Measurements from ENCODE around the gene SPRING1. TPM values are rescaled to one million over a fixed set of nuclear protein-coding genes. Genes with fewer than 3 reads are reported as not detected.
"Not testable (repeated sequence)": the region's sequence is repeated elsewhere in the genome, so short reads cannot be mapped to it uniquely, and the experiment has no call there.

The SPRING1 gene
- polyA plus RNA-seq, 2 of the 4 experiments (the other 2 are of a cell fraction): 11.2 to 17.4 TPM

DNA sequence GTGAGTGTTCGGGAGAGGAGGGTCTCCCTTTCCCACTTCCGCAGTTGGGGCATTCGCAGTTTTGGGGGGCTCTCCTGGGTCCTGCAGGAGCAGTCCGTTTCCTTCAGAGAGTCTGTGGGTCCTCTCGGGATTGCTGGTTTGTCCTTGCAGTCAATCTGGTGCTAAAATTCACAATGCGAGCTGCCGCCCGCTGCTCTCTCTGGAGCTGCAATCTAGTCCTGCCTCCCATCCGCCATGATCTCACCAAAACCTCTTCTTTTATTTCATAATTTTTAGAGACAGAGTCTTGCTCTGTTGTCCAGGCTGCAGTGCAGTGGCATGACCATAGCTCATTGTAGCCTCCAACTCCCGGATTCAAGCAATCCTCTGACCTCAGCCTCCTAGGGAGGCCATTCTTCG is 22.8 kb upstream of the SPRING1 start (continued):
- no peak for TF ChIP-seq HDAC2 (IDR thresholded peaks at IDR 0.05)
- no peak for TF ChIP-seq POLR2A (IDR thresholded peaks at IDR 0.05; ENCODE audit: low read length)
- TF ChIP-seq KDM5A (IDR thresholded peaks at IDR 0.05): no peak

DNA sequence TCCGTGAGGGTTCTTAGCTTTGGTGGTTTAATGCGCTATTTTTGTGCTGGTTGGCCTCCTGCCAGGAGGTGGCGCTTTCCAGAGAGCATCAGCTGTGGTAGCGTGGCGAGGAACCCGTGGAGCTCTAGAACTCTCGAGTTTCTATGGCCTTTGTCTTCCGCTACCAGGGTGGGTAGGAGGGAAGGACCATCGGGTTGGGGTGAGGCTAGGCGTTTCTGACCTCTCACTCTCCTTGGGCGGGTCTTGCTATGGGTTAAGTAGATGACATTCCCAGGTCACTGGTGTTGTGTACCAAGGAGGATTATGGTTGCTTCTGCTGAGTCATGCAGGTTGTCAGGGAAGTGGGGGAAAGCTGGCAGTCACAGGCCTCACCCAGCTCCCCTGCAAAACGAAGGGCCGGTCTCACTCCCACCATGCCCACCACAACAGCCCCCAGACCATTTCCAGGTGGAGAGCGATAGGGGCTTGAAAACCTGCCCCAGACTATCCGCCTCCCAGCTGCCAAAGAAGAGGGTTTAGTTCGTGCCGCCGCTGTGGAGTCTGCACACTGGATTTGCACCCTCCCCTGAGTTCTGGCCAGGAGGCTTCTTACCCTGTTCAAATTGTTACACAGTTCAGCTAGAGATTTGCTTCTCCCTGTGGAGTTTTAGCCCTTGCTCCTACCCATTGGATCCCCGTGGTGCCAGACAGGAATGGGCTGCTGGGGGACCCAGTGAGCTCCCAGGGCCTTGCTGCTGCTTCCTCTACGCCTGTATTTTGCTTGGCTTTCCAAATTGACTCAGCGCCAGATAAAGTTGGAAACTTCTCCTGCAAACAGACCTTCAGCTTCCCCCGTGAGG is 22.1 kb upstream of the SPRING1 start:
- FAIRE-seq: no peak
- H3K9me3 ChIP-seq: no peaks in the 10 kb centered on the region
- peaks cover 6% of the 10 kb centered on the region for H3K4me1 ChIP-seq
- peak overlapping the region in 1 of 2 experiments; percentile 55; a peak in 2 of 6 replicates for H3K27ac ChIP-seq
- no peak overlapping the region for H3K4me2 ChIP-seq
- ChIA-PET POLR2A (no interaction called here), CTCF (interaction anchor here (0.6 to 2.6 kb wide), 5 partner anchors 24 to 149 kb away, joined by 3 to 7 read pairs (median 3); no protein-coding TSS in a partner anchor)
- ATAC-seq: peak in 1 of 2 experiments; percentile 27; a peak in 2 of 6 replicates
- peak in 1 of 2 experiments; percentile 32 for DNase-seq (ENCODE audit: low read depth in 1 of 2, low spot score in 1 of 2)
- WGBS (ENCODE audit: missing lambda C conversion rate): 91% methylated on average over 22 of the region's 22 CpGs
- H3K4me3 ChIP-seq: no peak overlapping the region
- TF ChIP-seq MAFK (IDR thresholded peaks at IDR 0.05; ENCODE audit: partially characterized antibody) (peak; percentile 57), NPAS2 (CRISPR knock-in tag; IDR thresholded peaks at IDR 0.05; ENCODE audit: borderline replicate concordance) (no peak)

DNA sequence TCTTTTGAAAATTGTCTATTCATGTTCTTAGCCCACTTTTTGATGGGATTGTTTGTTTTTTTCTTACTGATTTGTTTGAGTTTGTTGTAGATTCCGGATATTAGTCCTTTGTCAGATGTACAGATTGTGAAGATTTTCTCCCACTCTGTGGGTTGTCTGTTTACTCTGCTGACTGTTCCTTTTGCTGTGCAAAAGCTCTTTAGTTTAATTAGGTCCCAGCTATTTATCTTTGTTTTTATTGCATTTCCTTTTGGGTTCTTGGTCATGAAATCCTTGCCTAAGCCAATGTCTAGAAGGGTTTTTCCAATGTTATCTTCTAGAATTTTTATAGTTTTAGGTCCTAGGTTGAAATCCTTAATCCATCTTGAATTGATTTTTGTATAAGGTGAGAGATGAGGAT is 16.9 kb upstream of the SPRING1 start:
- CTCF ChIA-PET; FAIRE-seq; H3K4me2 ChIP-seq; H3K4me3 ChIP-seq; H3K27ac ChIP-seq; POLR2A ChIA-PET; ATAC-seq; H3K9me3 ChIP-seq; H3K4me1 ChIP-seq; DNase-seq (ENCODE audit: low read depth in 1 of 2, low spot score in 1 of 2): not testable (repeated sequence)
- WGBS (ENCODE audit: missing lambda C conversion rate): 95% methylated on average over 1 of the region's 1 CpG

DNA sequence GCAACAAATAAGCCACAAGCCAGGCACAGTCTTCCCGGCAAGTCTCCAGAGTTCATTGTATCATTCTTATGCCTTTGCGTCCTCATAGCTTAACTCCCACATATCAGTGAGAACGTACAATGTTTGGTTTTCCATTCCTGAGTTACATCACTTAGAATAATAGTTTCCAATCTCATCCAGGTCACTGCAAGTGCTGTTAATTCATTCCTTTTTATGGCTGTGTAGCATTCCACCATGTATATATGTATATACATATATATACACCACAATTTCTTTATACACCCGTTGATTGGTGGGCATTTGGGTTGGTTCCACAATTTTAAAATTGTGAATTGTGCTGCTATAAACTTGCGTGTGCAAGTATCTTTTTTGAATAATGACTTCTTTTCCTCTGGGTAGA is 16.2 kb upstream of the SPRING1 start:
- CTCF ChIA-PET; H3K9me3 ChIP-seq; H3K27ac ChIP-seq; H3K4me3 ChIP-seq; DNase-seq (ENCODE audit: low read depth in 1 of 2, low spot score in 1 of 2); H3K4me2 ChIP-seq; FAIRE-seq; POLR2A ChIA-PET; ATAC-seq; H3K4me1 ChIP-seq: not testable (repeated sequence)
- 79% methylated on average over 5 of the region's 5 CpGs for WGBS (ENCODE audit: missing lambda C conversion rate)

DNA sequence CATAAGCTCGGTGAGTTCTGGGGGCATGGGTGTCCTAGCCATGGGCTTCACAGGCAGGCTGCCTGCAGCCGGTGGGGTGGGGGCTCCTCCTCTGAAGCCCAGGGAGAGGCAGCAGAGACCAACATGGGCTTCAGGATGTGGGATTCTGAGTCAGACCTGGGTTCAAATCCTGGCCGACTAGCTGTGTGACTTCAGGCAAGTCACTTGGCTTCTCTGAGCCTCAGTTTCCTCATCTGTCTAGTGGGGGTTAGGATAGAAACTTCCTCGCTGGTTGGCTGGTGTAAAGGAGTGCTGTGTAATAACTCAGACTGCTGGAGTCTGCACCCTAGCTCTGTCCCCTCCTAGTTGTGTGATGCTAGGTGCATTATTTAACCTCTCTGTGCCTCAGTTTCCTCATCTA is 12.4 kb upstream of the SPRING1 start:
- ATAC-seq (no peak), DNase-seq (ENCODE audit: low read depth in 1 of 2, low spot score in 1 of 2) (no peak), FAIRE-seq (no peak)
- H3K9me3 ChIP-seq: no peaks in the 10 kb centered on the region
- no peak overlapping the region for H3K4me3 ChIP-seq
- WGBS (ENCODE audit: missing lambda C conversion rate): 91% methylated on average over 3 of the region's 4 CpGs
- no peaks in the 10 kb centered on the region for H3K4me1 ChIP-seq
- no peak overlapping the region for H3K4me2 ChIP-seq
- ChIA-PET CTCF (interaction anchor here (1.2 kb wide), 1 partner anchor 132 kb away, joined by 3 read pairs; no protein-coding TSS in a partner anchor), POLR2A (no interaction called here)
- no peak overlapping the region for H3K27ac ChIP-seq
- TF ChIP-seq, protein P1, sequence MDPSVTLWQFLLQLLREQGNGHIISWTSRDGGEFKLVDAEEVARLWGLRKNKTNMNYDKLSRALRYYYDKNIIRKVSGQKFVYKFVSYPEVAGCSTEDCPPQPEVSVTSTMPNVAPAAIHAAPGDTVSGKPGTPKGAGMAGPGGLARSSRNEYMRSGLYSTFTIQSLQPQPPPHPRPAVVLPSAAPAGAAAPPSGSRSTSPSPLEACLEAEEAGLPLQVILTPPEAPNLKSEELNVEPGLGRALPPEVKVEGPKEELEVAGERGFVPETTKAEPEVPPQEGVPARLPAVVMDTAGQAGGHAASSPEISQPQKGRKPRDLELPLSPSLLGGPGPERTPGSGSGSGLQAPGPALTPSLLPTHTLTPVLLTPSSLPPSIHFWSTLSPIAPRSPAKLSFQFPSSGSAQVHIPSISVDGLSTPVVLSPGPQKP (IDR thresholded peaks at IDR 0.05; ENCODE audit: low read depth, low read length): no peak

DNA sequence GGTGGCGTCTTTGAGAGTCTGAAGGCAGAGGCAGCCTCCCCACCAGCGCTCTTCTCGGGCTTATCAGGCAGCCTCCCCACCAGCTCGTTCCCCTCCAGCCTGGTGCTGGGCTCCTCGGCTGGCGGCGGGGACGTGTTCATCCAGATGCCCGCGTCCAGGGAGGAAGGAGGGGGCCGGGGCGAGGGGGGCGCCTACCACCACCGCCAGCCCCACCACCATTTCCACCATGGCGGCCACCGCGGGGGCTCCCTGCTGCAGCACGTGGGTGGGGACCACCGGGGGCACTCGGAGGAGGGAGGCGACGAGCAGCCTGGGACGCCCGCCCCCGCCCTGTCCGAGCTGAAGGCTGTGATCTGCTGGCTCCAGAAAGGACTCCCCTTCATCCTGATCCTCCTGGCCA is 12.0 kb upstream of the SPRING1 start:
- ATAC-seq: 0 out of 6 replicates have a peak, but pooled peaks of 1 of the 2 experiments have one; percentile 13
- TF ChIP-seq, protein P2, sequence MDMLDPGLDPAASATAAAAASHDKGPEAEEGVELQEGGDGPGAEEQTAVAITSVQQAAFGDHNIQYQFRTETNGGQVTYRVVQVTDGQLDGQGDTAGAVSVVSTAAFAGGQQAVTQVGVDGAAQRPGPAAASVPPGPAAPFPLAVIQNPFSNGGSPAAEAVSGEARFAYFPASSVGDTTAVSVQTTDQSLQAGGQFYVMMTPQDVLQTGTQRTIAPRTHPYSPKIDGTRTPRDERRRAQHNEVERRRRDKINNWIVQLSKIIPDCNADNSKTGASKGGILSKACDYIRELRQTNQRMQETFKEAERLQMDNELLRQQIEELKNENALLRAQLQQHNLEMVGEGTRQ (IDR thresholded peaks at IDR 0.05): no peak
- TF ChIP-seq GATA3 (IDR thresholded peaks at IDR 0.05; ENCODE audit: borderline replicate concordance) (no peak), SMC3 (IDR thresholded peaks at IDR 0.05) (no peak), CBX8 (IDR thresholded peaks at IDR 0.05) (no peak), ESRRA (IDR thresholded peaks at IDR 0.05; ENCODE audit: borderline replicate concordance, low read length) (no peak), BHLHE40 (IDR thresholded peaks at IDR 0.05; ENCODE audit: low read depth, low read length) (no peak), CBX2 (IDR thresholded peaks at IDR 0.05; ENCODE audit: borderline replicate concordance, low read depth) (no peak), CHD4 (IDR thresholded peaks at IDR 0.05; ENCODE audit: borderline replicate concordance) (no peak), EP300 (IDR thresholded peaks at IDR 0.05) (no peak)
- TF ChIP-seq, protein P3, sequence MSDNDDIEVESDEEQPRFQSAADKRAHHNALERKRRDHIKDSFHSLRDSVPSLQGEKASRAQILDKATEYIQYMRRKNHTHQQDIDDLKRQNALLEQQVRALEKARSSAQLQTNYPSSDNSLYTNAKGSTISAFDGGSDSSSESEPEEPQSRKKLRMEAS (IDR thresholded peaks at IDR 0.05): no peak
- ChIA-PET CTCF (no interaction called here), POLR2A (no interaction called here)
- H3K4me2 ChIP-seq: no peak overlapping the region
- FAIRE-seq: no peak
- WGBS (ENCODE audit: missing lambda C conversion rate): 91% methylated on average over 13 of the region's 26 CpGs
- DNase-seq (ENCODE audit: low read depth in 1 of 2, low spot score in 1 of 2): no peak
- H3K9me3 ChIP-seq: no peaks in the 10 kb centered on the region
- no peaks in the 10 kb centered on the region for H3K4me1 ChIP-seq
- no peak overlapping the region for H3K4me3 ChIP-seq
- H3K27ac ChIP-seq: no peak overlapping the region
